ENCODE measurements around the gene SPOCK1. TPM values are rescaled to one million over a fixed set of nuclear protein-coding genes. Genes with fewer than 3 reads are reported as not detected.

The SPOCK1 gene
- total RNA-seq, 1 donor from 2014 or later = not detected

Other genes starting within 250 kb of the SPOCK1 start
- 1.5 and 2.2 TPM in 2 replicates for gene KLHL3, start 236.8 kb upstream of the SPOCK1 start, total RNA-seq

All from activated CD4-positive, alpha-beta T cell treated with anti-CD3 and anti-CD28 coated beads, Interleukin-2, amount 10 ng/mL, durations not matched to agents 24 days and 14 days (primary cell).